Peyer's patch (tissue), 4 donors: Measurements from ENCODE around the gene ARHGEF12.

Experiments used
- CTCF ChIP-seq, 6 experiments: fragments of 450-650 bp in 4 of 6; fragments of 200-600 bp in 2 of 6; sonication (generic) in 1 of 6; IDR thresholded peaks; one replicate each; pipeline ENCODE4 v1.5.1; 2017 to 2019; ENCODE audit warnings: antibody characterized with exemption in 6 of 6, mild to moderate bottlenecking in 3 of 6, moderate library complexity in 1 of 6
- POLR2A ChIP-seq, 2 donors: fragments of 450-650 bp; IDR thresholded peaks; one replicate each; pipeline ENCODE4 v1.5.1; 2017; ENCODE audit warnings: antibody characterized with exemption in 2 of 2, mild to moderate bottlenecking in 2 of 2, moderate library complexity in 2 of 2

DNA sequence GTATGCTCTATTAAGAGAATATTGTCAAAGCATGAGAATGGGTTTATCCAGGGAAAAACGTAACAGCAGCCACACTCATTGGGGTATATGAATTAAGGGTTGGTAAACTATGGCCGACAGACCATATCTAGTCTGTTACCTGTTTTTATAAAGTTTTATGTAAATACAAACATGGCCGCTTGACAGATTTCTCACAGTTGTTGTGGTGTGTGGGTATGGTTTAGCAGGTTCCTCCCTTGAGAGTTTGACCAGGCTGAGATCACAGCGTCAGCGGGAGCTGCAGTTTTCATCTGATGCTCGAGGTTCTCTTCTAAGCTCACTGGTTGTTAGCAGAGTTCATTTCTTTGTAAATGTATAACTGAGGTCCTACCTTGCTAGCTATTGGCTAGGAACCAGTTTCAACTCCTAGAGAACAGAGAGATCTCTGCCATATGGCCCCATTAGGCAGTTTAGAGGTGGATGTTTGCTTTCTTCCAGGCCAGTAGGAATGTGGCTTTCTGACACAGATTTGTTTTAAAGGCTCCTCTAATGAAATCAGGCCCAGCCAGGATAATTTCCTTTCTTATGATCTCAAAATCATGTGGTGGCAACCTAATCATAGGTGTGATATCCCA, 129.8 kb downstream of the ARHGEF12 start:
- TF ChIP-seq CTCF (IDR thresholded peaks at IDR 0.05) (no peak), POLR2A (IDR thresholded peaks at IDR 0.05) (no peak)
